DMS79 (cell line): ENCODE results near the gene DPP9.

Experiments
- DNase-seq: peaks from one replicate; lab custom pipeline; 2025; lab: John Stamatoyannopoulos, UW

The DPP9 gene

GRCh38 chr19:4709440-4710280 is 14.0 kb downstream of the DPP9 start:
- DNase-seq, result no peak

DNA sequence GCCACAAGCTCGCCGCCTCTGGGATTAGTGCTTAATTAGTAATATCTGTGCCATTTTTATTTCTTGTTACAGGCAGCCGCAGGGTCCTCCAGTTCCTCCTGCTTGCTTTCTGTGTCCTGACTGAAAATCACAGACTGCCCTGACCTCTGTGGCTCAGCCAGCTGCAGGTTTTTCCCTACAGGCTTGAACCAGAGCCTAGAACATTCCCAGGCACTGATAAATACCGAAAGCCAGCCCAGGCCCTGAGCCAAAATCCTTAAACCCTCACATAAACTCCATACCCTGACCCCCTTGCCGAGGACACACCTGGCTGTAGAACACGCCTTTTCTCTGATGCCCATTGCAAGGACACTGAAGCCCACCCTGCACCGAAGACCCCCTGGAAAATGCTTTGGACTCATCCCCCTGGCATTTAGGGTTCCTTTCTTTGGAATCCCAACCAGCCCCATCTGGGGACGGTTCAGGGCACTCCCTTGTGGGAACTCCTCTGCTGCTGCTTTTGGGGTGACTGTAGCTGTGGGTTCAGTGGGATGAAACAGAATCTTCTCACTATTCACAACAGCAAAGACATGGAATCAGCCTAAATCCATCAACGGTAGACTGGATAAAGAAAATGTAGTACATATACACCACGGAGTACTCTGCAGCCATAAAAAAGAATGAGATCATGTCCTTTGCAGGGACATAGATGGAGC is 15.5 kb downstream of the DPP9 start:
- DNase-seq, result no peak

GRCh38 chr19:4707322-4707721 is 16.3 kb downstream of the DPP9 start:
- no peak for DNase-seq

- DNase-seq, result no peak
Measured at GRCh38 chr19:4705413-4706131, 18.1 kb downstream of the DPP9 start.

- no peak for DNase-seq
Measured at GRCh38 chr19:4704317-4704673, 19.3 kb downstream of the DPP9 start.

DNA sequence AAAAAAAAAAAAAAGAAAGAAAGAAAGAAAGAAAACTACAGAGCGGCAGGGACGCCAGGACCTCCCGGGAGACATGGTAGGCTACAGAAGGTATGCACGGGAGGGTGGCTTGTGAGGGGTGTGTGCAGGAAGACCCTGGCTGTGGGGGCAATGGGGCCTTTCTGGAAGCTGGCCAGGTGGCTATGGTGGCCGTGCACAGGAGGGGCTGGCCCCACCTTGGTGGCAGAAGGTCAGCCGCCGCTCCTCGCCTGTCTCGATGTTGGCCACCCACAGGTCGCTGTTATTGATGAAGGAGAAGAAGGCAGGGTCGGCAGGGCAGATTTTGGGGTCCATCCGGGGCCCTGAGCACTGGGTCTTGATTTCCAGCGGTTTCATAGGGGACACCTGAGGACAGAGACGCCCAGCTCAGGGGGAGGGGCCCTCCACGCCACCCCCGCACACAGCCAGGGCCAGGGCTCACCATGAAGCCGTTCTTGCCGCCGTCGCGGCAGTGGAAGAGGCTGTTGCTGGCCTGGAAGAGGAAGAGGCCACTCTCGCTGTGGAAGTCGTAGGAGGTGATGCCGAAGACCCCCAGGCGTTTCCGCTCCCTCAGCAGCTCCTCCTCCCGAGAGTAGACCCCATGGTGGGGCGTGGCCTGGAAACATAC is 19.8 kb downstream of the DPP9 start:
- DNase-seq, result no peak

DNA sequence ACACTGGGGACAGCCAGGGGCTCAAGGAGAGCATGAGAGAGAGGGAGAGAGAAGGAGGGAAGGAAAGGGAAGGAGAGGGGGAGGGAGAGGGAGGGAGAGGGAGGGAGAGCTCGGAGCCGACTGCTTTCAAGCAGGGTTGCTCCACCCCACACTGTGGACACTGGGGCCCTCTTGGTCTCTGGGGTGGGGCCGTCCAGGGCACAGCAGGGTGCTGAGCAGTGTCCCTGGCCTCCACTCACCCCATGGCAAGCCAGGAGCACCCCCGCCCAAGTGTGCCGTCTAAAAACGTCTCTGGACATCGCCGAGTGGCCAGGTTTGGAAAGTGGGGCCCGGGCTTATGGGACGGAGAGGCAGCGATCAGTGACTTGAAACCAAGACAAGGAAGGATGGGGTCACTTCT is 20.9 kb downstream of the DPP9 start:
- DNase-seq, result no peak

DNA sequence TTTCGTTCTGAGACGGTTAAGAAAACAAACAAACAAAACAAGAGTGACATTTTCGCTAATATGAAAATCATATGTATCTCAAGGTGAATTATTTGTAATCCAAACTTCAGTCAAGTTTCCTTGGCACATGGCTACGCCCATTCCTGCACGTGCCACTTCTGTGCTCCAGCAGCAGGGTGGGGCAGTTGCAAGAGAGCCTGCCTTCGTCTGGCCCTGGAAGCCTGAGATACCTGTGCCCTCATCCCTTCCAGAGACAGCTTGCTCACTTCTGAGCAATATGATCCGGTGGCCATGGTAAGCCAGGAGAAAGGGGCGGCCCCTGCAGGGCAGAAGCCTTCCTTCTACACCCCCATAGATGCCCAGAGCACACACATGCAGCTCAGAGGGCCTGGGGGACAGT is 22.1 kb downstream of the DPP9 start:
- no peak for DNase-seq

DNA sequence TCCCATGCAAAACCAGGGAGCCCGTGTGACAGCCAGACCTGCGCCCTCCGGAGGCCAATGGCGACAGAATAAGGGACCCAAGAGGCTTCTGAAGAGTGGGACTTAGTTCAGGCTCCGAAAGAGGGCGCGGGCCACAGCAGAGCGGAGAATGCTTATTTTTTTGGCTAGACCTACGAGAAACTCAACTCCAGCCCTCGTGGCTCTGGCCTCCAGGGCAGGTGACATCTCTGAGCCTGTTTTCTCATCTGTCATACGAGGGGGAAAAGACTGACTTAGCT is 23.0 kb downstream of the DPP9 start:
- no peak for DNase-seq

DNA sequence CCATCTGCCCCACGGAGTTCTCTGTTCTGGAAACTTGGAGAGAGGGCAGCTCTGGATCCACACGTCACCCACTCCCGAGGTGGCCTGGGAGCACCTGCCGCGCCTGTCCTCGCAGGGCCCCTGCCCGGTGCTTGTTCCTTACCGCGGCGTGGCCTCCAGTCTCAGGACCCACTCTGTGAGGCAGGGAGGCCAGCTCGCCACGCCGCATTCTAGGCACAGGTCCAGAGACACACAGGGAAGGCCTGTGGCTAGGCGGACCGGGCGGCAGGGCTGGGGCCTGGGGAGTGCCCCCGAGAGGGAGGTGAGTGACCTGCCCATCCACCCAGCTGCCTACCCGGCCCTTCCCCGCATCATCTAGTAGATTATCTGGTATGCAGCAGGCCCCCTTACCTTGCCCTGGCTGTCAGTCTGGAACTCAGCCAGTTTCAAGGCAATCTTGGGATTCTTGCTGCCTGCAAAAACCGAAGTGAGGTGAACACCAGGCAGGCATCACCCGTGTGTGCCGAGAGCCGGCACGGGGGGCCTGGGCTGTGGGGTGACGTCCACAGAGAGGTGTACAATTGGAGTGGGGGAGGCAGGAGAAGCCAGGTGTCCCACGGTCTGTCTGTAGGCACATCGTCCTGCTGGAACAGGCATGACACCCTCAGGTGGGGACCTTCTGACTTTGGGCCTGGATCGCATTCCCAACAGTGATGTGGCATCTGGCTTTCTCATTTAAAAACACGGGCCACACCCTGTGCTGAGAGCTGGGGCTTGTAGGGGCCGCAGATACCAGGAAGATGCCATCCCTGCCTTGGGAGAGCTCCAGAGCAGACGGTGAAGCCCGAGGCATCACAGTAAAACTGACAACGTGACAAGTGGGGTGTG is 23.6 kb downstream of the DPP9 start:
- DNase-seq, result no peak

GRCh38 chr19:4697304-4697703 is 26.3 kb downstream of the DPP9 start:
- no peak for DNase-seq

DNA sequence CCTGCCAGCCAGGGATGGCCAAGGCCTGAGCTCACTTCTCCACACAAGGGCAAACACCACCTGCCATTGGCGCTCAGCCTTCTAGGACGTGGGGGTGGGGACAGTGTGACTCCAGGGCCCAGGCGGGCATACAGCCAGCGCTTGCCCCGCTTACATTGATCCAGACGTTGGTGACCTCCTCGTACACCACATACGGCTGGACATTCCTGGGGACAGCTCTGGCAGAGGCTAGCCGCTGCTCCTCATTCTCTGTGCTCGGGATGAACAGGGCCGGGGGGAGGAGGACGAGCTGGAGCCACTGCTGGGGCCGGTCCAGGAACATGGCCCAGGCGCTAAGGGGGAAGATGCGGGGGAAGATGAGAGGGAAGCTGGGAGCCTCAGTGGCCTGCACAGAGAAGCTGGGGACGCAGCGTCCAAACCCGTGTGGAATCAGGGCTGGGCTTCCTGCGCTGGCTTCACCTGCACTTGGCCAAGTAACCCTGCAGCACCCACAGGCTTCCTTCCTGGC is 28.4 kb downstream of the DPP9 start:
- DNase-seq, result no peak

DNA sequence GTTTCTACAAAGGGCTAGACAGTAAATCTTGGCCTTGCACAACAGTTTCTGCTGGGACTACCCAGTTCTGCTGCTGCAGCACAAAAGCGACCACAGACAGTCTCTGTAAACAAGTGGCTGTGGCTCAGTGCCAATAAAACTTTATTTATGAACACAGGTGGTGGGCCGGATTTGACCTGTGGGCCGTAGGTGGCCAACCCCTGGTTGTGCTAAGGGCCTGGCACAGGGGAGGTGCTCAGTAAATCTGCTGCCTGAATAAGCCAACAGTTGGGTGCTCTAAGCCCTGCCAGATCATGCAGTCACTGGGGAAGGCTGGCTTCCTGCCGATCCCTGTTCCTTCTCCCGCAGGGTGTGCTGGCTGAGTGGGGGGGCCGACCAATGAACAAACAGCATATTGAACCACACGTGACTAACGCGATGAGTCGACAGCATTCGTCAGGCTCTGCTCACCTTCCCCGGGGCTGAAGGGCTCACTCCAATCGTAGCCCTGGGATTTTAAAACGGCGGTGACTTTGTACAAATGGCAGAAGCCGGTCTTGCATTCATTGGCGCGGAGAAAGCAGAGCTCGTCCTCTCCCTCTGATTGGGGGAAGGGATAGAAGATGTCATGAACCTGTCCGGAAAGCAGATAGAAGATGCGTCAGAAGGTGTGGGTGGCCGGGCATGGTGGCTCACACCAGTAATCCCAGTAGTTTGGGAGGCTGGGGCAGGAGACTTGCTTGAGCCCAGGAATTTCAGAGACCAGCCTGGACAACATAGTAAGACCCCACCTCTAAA is 29.2 kb downstream of the DPP9 start:
- no peak for DNase-seq

DNA sequence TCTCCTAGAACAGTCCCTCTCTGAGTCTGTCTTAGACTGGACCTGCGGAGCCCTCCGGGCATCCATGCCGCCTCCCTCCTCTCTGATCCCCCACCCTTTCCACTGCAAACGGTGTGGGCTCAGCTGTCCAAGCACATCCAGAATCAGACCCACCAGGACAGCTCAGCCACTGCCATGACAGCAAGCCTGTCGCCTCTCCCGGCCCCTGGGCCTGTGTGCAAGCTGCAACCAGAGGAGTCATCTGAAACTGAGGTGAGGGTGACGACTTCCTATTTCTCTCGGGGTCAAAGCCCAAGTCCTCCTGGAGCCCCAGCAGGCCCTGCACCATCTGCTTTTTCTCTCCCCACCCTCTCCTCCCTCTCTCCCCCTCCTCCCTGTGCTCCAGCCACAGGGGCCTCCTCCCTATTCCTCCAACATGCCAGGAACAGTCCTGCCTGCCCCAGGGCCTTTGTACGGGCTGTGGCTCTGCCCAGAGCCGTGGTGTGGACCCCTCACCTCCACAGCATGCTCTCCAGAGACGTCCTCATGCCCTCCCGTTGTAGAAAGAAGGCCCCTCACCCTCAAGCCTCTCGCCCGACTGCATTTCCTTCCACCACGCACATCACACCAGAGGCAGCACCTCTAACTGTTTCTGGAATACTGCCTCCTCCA is 30.0 kb downstream of the DPP9 start:
- no peak for DNase-seq

- DNase-seq, result no peak
Measured at GRCh38 chr19:4693078-4693350, 30.6 kb downstream of the DPP9 start.

GRCh38 chr19:4692251-4693077 is 31.2 kb downstream of the DPP9 start:
- no peak for DNase-seq

- DNase-seq, result no peak
Measured at GRCh38 chr19:4691373-4691772, 32.3 kb downstream of the DPP9 start.

DNA sequence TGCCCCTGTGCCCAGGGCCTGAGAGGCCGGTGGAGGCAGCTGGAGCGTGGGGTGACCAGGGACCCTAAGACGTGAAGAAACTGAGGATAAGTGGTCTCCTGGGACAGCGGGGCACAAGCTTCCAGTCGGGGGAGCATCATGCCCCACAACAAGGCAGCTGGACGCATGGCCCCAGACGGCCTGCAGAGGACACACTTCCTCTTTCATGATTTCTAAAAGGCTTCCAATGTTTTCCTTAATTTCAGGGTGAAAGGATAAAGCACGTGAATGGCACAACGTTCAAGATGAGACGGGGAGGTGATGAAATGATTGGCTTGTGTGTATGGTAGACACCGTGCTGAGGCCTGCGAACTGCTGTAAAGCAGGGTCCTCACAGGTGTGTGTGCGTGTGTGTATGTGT is 33.3 kb downstream of the DPP9 start:
- DNase-seq, result no peak

DNA sequence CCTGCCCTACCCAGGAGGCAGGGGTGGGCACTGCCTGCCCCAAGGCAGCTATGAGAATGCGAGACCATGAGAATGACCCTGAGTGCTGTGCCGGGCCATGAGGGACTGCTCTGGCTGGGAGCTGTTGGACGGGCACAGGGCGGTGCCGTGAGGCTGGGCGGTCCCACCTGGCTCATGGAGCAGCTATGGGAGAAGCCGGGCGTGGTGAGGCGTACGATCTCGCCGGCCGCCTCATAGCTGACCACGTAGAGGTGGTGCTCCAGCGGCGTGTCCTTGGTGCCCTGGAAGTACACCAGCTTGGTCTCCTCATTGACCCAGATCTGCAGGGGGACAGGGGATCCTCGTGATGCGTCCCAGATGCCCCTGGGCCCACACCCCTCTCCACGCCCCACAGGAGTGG is 34.2 kb downstream of the DPP9 start:
- no peak for DNase-seq

- no peak for DNase-seq
Measured at GRCh38 chr19:4688587-4688986, 35.1 kb downstream of the DPP9 start.
